NCI-H1436 (cell line): ENCODE measurements around the gene DCP1A.
"Not testable (repeated sequence)": the region's sequence is repeated elsewhere in the genome, so short reads cannot be mapped to it uniquely, and the experiment has no call there.

ENCODE experiments used
- DNase-seq: peaks from one replicate; lab custom pipeline; 2025; lab: John Stamatoyannopoulos, UW

DCP1A gene

GRCh38 chr3:53347261-53348064 is at the start of gene DCP1A:
DCP1A (minus strand) TSS chr3:53347543; CDS start chr3:53347517, 26 bp downstream.
- DNase-seq = peak; percentile 83

DNA sequence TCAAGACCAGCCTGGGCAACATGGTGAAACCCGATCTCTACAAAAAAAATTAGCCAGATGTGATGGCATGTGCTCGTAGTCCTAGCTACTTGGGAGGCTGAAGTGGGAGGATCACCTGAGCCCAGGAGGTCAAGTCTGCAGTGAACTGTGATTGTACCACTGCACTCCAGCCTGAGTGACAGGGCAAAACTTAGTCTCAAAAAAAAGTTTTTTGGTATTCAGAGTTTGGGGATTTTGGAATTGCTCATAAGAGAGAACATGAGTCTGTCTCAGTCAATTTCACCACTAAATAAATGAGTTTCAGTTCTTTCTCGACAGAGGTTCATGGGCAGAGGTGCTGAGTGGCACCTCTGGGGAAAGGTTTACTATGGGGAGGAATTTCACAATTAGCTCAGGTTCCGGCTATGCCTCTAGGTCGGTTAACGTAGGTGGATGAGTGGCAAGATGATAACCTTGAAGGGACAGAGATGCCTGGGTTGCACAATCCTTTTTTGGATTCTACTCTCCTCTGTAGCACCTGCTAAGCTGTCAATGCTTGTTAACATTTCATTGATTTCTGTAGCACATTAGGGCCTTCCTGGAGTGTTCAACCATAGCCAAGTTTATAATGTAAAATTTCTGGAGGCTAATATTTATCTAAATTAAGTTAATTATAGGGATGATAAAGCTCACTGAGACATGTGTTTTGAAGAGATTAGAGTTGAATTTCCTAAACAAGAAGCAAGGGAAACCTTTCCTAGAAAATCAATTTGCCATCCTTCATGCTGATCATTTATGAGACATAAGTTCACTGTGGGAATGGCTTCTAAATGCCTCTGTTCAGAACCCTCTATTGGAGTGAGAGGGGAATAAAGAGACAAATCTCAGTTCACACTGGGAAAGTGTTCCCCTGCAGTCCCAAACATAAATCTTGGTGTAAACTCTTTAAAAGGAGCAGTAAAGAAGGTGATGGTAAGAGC is 37.4 kb upstream of the DCP1A start:
- DNase-seq = no peak

GRCh38 chr3:53382106-53382505 is 34.8 kb upstream of the DCP1A start:
- DNase-seq = no peak

DNA sequence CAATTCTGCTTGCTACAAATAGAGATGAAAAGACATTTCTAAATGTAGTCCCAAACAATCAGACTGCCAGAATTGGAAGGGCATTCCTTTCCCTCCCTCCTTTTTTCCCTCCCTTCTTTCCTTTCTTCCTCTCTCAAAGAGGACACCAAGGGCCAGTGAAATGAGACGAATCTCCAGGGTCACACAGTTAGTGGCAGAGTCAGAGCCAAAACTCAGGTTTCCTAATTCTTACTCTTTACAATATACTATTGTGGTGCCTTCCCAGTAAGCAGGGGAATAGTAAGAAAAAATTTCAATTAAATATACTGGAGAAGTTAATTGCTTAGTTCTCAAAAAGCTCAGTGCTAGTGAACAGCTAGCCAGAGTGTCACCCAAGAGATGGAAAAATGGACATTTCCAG is 33.0 kb upstream of the DCP1A start:
- DNase-seq = no peak

- DNase-seq = no peak
These were observed 32.6 kb upstream of the DCP1A start for GRCh38 chr3:53379898-53380297.

DNA sequence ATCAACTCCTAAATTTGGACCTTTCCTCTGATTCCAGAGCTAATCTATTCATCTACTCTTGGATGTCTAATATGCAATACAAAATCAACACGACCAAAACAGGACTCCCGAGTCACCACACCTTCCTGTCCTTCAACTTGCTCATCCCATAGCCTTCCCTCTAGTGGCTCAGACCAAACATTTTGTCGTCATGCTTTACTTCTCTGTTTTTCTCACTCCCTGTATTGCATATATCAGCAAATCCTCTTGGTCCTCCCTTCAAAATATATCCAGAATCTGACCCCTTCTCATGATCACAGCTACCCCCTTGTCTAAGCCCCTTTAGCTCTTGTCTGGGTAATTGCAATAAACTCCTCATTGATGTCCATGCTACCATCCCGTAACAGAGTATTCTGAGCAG is 30.5 kb upstream of the DCP1A start:
- no peak for DNase-seq

DNA sequence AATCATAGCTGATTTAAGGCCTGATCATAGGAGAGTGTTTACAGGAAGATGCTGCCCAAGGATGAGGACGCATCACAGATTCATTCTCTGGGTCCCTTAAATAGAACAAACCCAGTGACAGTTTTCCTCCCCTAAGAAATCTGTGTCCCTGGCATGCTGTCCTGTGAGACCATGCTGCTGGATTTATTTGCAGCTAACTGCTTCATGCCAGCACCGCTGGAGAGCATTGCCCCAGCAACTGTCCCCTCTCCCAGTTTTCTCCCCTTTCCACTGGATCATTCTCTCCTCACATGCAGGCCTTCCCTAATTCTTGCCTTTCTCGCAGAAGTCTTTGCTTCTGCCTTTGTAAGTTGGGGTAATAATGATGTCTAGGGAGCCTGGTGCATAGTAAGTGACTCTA is 29.3 kb upstream of the DCP1A start:
- no peak for DNase-seq

GRCh38 chr3:53375019-53375418 is 27.7 kb upstream of the DCP1A start:
- DNase-seq = peak; percentile 41

DNA sequence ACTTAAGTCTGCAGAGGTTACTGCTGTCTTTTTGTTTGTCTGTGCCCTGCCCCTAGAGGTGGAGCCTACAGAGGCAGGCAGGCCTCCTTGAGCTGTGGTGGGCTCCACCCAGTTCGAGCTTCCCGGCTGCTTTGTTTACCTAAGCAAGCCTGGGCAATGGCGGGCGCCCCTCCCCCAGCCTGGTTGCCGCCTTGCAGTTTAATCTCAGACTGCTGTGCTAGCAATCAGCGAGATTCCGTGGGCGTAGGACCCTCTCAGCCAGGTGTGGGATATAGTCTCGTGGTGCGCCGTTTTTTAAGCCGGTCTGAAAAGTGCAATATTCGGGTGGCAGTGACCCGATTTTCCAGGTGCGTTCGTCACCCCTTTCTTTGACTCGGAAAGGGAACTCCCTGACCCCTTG is 23.4 kb upstream of the DCP1A start:
- not testable (repeated sequence) for DNase-seq

GRCh38 chr3:53361852-53362251 is 14.5 kb upstream of the DCP1A start:
- no peak for DNase-seq

DNA sequence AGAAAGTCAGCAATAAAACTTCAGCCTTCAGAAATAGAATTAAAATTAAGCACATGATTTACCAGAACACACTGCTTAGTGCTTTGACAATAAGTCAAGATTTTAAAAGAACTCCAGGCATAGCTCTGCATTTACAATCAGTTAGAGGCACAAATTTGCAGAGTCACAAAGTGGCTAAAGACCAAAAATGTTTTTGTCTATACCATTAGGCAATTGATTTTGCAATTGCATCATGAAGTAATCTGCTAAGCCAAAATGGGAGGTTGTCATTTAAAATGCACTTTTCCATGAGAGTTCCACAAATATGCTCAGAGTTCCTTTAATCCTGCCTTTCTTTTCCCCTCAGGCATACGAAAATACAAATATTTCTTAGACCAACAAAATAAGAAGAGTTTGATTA is 10.1 kb upstream of the DCP1A start:
- no peak for DNase-seq

- no peak for DNase-seq
These were observed 7.7 kb upstream of the DCP1A start for GRCh38 chr3:53354945-53355498.

DNA sequence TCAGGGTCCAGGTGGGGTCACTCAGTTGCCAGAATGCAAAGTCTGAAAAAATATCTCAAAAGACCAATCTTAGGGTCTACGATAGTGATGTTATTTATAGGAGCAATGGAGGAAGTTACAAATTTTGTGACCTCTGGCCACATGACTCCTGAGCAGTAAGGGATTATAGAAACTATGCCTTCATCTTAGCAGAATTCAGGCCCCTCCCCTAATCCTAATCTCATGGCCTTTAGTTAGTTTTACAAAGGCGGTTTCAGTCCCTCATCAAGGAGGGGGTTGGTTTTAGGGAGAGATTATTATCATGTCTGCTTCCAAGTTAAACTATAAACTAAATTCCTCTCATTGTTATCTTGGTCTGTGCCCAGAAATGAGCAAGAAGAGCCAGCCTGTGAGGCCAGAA is 5.9 kb upstream of the DCP1A start:
- DNase-seq = no peak

GRCh38 chr3:53350652-53351051 is 3.3 kb upstream of the DCP1A start:
- DNase-seq = no peak

DNA sequence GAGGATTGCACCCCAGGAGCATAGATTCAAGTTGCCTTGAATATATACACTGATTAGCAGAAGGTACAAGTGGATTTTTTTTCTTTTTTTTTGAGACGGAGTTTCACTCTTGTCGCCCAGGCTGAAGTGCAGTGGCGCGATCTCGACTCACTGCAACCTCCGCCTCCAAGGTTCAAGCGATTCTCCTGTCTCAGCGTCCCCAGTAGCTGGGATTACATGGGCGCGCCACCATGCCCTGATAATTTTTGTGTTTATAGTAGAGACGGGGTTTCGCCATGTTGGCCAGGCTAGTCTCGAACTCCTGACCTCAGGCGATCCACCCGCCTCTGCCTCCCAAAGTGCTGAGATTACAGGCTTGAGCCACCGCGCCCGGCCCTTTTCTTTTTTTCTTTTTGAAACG is 775 bp upstream of the DCP1A start:
- not testable (repeated sequence) for DNase-seq

DNA sequence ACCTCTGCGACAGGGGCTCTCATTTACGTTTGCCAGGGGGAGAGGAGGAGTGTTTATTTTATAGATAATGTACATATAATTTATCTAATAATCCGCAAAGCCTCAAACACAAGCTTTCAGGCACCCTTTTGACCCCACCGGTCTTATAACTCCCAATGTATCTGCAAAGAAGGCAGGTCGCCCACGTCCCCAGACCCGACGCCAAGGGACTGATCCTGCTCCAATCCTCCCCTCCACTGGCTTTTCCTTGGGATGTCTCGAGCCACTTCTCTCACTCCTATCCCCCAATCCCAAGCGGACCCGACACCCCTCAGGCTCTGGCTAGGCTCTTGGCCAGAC is 452 bp downstream of the DCP1A start:
- no peak for DNase-seq

DNA sequence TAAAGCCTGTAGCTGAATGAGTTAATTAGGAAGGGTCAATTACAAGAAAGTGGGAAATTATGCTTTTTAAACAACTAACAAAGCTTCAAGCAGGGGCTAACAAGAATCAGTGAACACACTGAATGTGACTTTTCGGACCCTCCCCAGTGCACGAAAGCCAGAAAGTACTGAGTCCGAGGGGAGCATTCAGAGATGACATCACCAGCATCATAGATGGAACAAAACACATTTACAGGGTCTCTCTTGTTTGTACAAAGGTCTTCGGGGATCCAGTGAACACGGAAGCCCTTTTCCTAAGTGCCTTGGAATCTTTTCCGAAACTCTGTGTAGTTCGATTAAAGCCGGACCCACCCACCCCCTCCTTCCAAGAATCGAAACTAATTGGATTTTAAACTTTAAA is 829 bp downstream of the DCP1A start:
- no peak for DNase-seq

- no peak for DNase-seq
These were observed 5.0 kb downstream of the DCP1A start for GRCh38 chr3:53342353-53342752.

- no peak for DNase-seq
These were observed 10.0 kb downstream of the DCP1A start for GRCh38 chr3:53337167-53337940.

DNA sequence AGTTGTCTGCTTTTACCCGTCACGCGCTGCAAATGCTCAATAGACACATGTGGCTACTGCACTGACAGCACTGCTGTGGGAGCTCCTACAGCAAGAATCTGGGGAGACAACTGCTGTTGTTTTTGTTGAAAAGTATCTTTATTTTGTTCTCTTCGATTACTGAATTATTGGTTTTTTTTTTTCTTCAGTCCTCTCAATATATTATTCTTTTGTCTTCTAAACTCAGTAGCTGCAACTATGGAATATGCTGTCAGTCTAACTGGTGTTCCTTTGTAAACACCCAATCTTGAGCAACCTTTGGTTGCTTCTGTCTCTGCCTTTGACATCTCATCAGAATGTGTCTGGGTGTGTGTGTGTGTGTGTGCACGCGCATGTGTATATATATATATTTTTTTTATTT is 12.6 kb downstream of the DCP1A start:
- DNase-seq = no peak

- DNase-seq = no peak
These were observed 15.5 kb downstream of the DCP1A start for GRCh38 chr3:53331871-53332270.

DNA sequence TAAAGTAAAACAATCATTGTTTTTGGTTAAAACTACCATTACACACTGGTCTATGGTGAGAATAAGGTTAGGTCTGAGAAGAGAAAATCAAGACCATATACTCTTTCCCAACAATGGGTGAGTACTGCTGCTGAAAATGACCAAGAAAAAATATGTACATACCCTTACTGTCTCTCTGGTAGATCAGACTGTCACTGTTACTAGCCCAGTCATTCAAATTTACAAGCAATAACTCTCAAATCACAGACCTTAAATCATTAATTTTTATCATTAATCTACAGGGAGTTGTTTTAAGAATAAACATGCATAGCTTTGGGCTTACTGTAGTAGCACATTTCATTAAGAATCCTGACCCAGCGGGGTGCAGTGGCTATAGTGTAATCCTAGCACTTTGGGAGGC is 17.4 kb downstream of the DCP1A start:
- no peak for DNase-seq
